Progenitor cell of endocrine pancreas (in vitro differentiated cells): ENCODE data around the gene YIF1A. TPM values are rescaled to one million over a fixed set of nuclear protein-coding genes. Genes with fewer than 3 reads are reported as not detected.

Experiments
- DNase-seq: peaks from one replicate; pipeline ENCODE4 v3.0.0; 2021; ENCODE audit warnings: low spot score; ENCODE audit not compliant: unreplicated experiment
- H3K27ac Mint-ChIP-seq: 2 replicates; pipeline ENCODE4 v1.8.0; 2021; ENCODE audit warnings: mild to moderate bottlenecking, moderate library complexity, mixed read lengths
- H3K27me3 Mint-ChIP-seq: 2 replicates; pipeline ENCODE4 v1.8.0; 2021; ENCODE audit warnings: mixed read lengths
- H3K36me3 Mint-ChIP-seq: 2 replicates; pipeline ENCODE4 v1.8.0; 2022; ENCODE audit warnings: mixed read lengths; ENCODE audit not compliant: insufficient read depth
- H3K4me1 Mint-ChIP-seq: 2 replicates; pipeline ENCODE4 v1.8.0; 2021; ENCODE audit warnings: low read depth, mixed read lengths
- H3K4me3 Mint-ChIP-seq: 2 replicates; pipeline ENCODE4 v1.8.0; 2021; ENCODE audit warnings: low read depth, mild to moderate bottlenecking, moderate library complexity, mixed read lengths
- H3K9me3 Mint-ChIP-seq: 2 replicates; pipeline ENCODE4 v1.8.0; 2021; ENCODE audit warnings: low read depth, mixed read lengths
- CTCF ChIP-seq: fragments of 200-600 bp; sonication (generic); IDR thresholded peaks from one replicate; pipeline ENCODE4 v1.5.0; 2021; ENCODE audit warnings: antibody characterized with exemption, mild to moderate bottlenecking; ENCODE audit not compliant: unreplicated experiment
- total RNA-seq: library from RNA; stranded (reverse); gene quantifications from 2 replicates; pipeline ENCODE4 v1.2.1, GENCODE V29; 2021

Gene YIF1A
- total RNA-seq, 1 donor from 2014 or later, result 61.7 TPM

DNA sequence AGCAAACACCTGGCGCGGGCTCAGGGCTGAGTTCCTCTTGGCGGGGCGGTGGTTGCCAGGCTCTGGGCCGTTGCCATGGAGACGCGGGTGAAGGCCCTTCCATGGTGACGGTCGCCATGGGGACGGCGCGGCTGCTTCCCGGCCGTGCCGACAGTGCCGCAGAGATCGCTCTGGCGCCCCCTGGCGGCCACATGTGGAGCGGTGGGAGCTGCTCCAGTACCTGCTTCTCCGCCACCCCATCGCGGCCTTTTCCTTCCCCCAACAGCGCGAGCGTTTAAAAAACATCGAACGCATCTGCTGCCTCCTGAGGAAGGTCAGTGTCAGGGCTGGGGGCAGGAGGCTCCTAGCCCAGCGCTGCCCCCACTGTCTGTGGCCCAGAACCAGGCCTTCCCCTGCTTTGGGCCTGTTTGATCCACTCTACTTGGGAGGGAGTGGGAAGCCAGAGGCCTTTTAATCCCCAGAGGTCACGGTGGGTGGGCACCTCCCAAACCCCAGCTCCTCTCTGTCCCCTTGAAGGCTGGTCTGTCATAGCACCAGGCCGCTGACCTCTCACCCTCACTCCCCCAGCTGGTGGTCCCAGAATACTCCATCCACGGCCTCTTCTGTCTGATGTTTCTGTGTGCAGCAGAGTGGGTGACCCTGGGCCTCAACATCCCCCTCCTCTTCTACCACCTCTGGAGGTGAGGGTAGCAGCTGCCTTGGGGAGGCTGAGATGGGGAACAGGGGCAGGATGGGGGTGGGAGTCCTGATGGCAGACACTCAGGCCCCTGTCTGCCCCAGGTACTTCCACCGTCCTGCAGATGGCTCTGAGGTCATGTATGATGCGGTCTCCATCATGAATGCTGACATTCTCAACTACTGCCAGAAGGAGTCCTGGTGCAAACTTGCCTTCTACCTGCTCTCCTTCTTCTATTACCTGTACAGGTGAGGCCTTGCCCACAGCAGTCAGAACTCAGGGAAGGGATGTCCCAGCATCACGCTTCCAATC is 6.2 kb downstream of the YIF1A start:
- H3K4me1 Mint-ChIP-seq, result peaks cover 16% of the 10 kb centered on the region
- no peaks in the 10 kb centered on the region for H3K9me3 Mint-ChIP-seq
- peak; percentile 98 for DNase-seq
- H3K27ac Mint-ChIP-seq, result peak overlapping the region; percentile 56
- H3K27me3 Mint-ChIP-seq, result peaks cover 7% of the 10 kb centered on the region
- TF ChIP-seq CTCF, result peak; percentile 98
- H3K4me3 Mint-ChIP-seq, result no peak overlapping the region
- H3K36me3 Mint-ChIP-seq, result no peaks in the 10 kb centered on the region

- Mint-ChIP-seq H3K27me3 (peaks cover 7% of the 10 kb centered on the region), H3K4me3 (no peak overlapping the region), H3K4me1 (peaks cover 13% of the 10 kb centered on the region), H3K9me3 (no peaks in the 10 kb centered on the region), H3K36me3 (peaks cover 1% of the 10 kb centered on the region), H3K27ac (no peak overlapping the region)
- no peak for TF ChIP-seq CTCF
- DNase-seq, result no peak
These were observed 7.0 kb downstream of the YIF1A start for GRCh38 chr11:66281776-66282467.

DNA sequence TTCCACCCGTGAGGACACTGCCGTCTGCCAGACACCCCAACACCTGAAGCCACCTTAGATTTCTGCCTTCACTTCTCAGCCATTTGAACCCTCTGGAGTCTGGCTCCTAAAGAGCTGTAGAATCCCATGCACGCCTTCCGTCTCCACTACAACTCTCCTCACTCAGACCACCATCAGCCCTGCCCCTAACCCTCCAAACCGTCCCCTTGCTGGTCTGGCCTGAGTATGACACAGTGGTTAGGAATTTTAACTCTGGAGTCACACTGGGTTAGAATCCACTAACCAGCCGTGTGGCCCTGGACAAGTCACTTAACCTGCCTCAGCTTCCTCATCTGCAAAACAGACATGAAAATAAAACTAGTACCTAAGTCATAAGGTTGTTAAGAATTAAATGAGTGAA is 7.9 kb downstream of the YIF1A start:
- H3K9me3 Mint-ChIP-seq, result no peaks in the 10 kb centered on the region
- H3K4me3 Mint-ChIP-seq, result no peak overlapping the region
- DNase-seq, result no peak
- H3K36me3 Mint-ChIP-seq, result peaks cover 2% of the 10 kb centered on the region
- peaks cover 7% of the 10 kb centered on the region for H3K27me3 Mint-ChIP-seq
- no peak for TF ChIP-seq CTCF
- peaks cover 13% of the 10 kb centered on the region for H3K4me1 Mint-ChIP-seq
- peak overlapping the region; percentile 30 for H3K27ac Mint-ChIP-seq

GRCh38 chr11:66280428-66280827 is 8.5 kb downstream of the YIF1A start:
- Mint-ChIP-seq H3K9me3 (no peaks in the 10 kb centered on the region), H3K27me3 (peaks cover 7% of the 10 kb centered on the region), H3K27ac (no peak overlapping the region), H3K4me1 (peaks cover 13% of the 10 kb centered on the region), H3K4me3 (no peak overlapping the region), H3K36me3 (peaks cover 2% of the 10 kb centered on the region)
- DNase-seq, result no peak
- no peak for TF ChIP-seq CTCF

GRCh38 chr11:66279092-66279734 is 9.7 kb downstream of the YIF1A start:
- TF ChIP-seq CTCF, result no peak
- peak overlapping the region; percentile 58 for H3K4me3 Mint-ChIP-seq
- no peak overlapping the region for H3K27ac Mint-ChIP-seq
- peaks cover 4% of the 10 kb centered on the region for H3K36me3 Mint-ChIP-seq
- no peak for DNase-seq
- peaks cover 7% of the 10 kb centered on the region for H3K27me3 Mint-ChIP-seq
- no peaks in the 10 kb centered on the region for H3K9me3 Mint-ChIP-seq
- peaks cover 13% of the 10 kb centered on the region for H3K4me1 Mint-ChIP-seq
